H1 (cell line): Measurements from ENCODE around the gene CTSW.

Source experiments
- ATF3 ChIP-seq: IDR thresholded peaks from 2 replicates; pipeline ENCODE4 v1.6.1; 2011; ENCODE audit warnings: low read depth, mild to moderate bottlenecking, low read length; ENCODE audit not compliant: insufficient read depth
- CHD1 ChIP-seq: IDR thresholded peaks from 2 replicates; pipeline ENCODE4 v1.6.1; 2012; ENCODE audit warnings: low read depth, low read length, improper control_type of control experiment
- CHD2 ChIP-seq: IDR thresholded peaks from 2 replicates; pipeline ENCODE4 v1.6.1; 2012; ENCODE audit warnings: low read length, improper control_type of control experiment
- CREB1 ChIP-seq: IDR thresholded peaks from 2 replicates; pipeline ENCODE4 v1.6.1; 2012; ENCODE audit warnings: inconsistent platforms
- CTCF ChIP-seq, 3 experiments: IDR thresholded peaks; 1 replicate in 2 of 3; 2 replicates in 1 of 3; pipeline versions ENCODE4 v1.5.1 to v1.6.1; 2011; ENCODE audit warnings: low read length in 3 of 3, mild to moderate bottlenecking in 3 of 3, inconsistent platforms in 2 of 3, low read depth in 1 of 3, moderate library complexity in 1 of 3; ENCODE audit not compliant: insufficient read depth in 1 of 3; ENCODE audit errors: control extremely low read depth in 1 of 3
- EP300 ChIP-seq, 2 experiments: IDR thresholded peaks; 1 replicate in 1 of 2; 2 replicates in 1 of 2; pipeline ENCODE4 v1.6.1; 2011 to 2012; ENCODE audit warnings: low read depth in 2 of 2, low read length in 2 of 2, mild to moderate bottlenecking in 2 of 2, borderline replicate concordance in 1 of 2, inconsistent platforms in 1 of 2, moderate library complexity in 1 of 2
- EZH2 ChIP-seq: fragments of 200-600 bp; sonication (generic); IDR thresholded peaks from 2 replicates; pipeline ENCODE4 v1.7.1; 2012; ENCODE audit warnings: low read depth, mild to moderate bottlenecking, moderate library complexity, low read length, inconsistent platforms; ENCODE audit not compliant: severe bottlenecking
- POLR2A ChIP-seq, 2 experiments: IDR thresholded peaks; 1 replicate in 1 of 2; 2 replicates in 1 of 2; pipeline ENCODE4 v1.6.1; 2011; ENCODE audit warnings: low read depth in 2 of 2, low read length in 2 of 2, mild to moderate bottlenecking in 2 of 2; ENCODE audit errors: control extremely low read depth in 1 of 2
- RAD21 ChIP-seq, 2 experiments: IDR thresholded peaks in 1 of 2; conservative IDR thresholded peaks in 1 of 2; 2 replicates each; pipeline ENCODE4 v1.6.1; 2011; ENCODE audit warnings: low read depth in 2 of 2, low read length in 2 of 2, improper control_type of control experiment in 1 of 2, inconsistent platforms in 1 of 2, mild to moderate bottlenecking in 1 of 2, moderate library complexity in 1 of 2
- RXRA ChIP-seq: IDR thresholded peaks from 2 replicates; pipeline ENCODE4 v1.6.1; 2011; ENCODE audit warnings: low read depth, mild to moderate bottlenecking, low read length, moderate library complexity; ENCODE audit not compliant: insufficient read depth
- TAF1 ChIP-seq: IDR thresholded peaks from 2 replicates; pipeline ENCODE4 v1.6.1; 2011; ENCODE audit warnings: mild to moderate bottlenecking, low read depth, low read length
- TAF7 ChIP-seq: optimal IDR thresholded peaks from 2 replicates; pipeline ENCODE3; 2011; ENCODE audit warnings: low read depth, mild to moderate bottlenecking, inconsistent platforms, low read length, moderate library complexity, borderline replicate concordance
- USF2 ChIP-seq: IDR thresholded peaks from 2 replicates; pipeline ENCODE4 v1.6.1; 2011; ENCODE audit warnings: low read length, improper control_type of control experiment

DNA sequence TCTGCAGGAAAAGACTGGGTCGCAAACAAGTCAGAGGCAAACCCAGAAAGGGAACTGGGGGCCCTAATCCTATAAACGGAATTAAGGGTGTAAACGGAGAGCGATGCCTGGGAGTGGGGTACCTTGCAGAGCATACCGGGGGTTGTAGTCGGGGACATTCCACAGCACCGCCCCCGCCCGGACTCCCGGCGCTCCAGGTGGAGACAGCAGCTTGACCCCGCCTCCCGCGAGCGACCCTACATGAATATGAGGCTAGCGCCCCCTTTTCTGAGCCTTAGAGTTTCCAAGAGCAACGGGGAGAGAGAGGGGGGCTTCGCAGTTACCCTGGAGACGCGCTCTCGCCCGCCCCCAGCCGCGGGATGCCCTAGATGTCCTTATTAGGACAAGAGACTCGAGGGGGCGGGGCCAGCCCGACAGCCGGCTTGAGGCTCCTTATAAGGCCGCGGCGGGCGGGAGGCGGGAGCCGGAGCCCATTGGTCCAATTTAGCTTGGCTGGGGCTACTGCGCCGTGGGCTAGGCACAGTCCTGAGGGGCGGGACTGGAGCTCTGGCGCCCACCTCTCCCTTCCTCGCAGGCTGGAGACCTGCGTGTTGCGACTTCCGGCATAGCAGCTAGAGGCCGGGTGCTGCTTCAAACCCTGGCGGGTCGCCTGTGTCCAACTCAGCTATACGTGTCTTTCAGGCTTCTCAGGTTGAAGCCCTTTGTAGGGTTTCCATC is 20.4 kb upstream of the CTSW start:
- TF ChIP-seq USF2 (no peak), CTCF (IDR thresholded peaks at IDR 0.05; ENCODE audit: control extremely low read depth in 1 of 3, insufficient read depth in 1 of 3, low read depth in 1 of 3, low read length in 3 of 3) (peak in 2 of 3 experiments; percentile 28 to 48; a peak in 3 of 4 replicates), CHD1 (no peak), CHD2 (0 out of 2 replicates have a peak, but pooled peaks have one; percentile 27), RAD21 (IDR thresholded peaks at IDR 0.05 in 1 of 2, conservative IDR thresholded peaks at IDR 0.05 in 1 of 2; ENCODE audit: low read depth in 2 of 2, low read length in 2 of 2) (peak in 1 of 2 experiments; percentile 6; a peak in 1 of 4 replicates), TAF1 (peak; percentile 69; the same call in 1 of the 2 replicates), RXRA (no peak), CREB1 (no peak; the same call in none of the 2 replicates), EP300 (IDR thresholded peaks at IDR 0.05; ENCODE audit: borderline replicate concordance in 1 of 2, low read depth in 2 of 2, low read length in 2 of 2) (peak in 1 of 2 experiments; percentile 12; a peak in 1 of 3 replicates), EZH2 (no peak), ATF3 (no peak), TAF7 (peak; percentile 75), POLR2A (IDR thresholded peaks at IDR 0.05; ENCODE audit: control extremely low read depth in 1 of 2, low read depth in 2 of 2, low read length in 2 of 2) (peak in 1 of 2 experiments; percentile 96; a peak in 2 of 3 replicates)
